ENCODE data around the gene CCDC6. TPM values are rescaled to one million over a fixed set of nuclear protein-coding genes. Genes with fewer than 3 reads are reported as not detected.

Gene CCDC6
- total RNA-seq, 2 experiments from 2014 or later: 16.8 to 34.4 TPM

DNA sequence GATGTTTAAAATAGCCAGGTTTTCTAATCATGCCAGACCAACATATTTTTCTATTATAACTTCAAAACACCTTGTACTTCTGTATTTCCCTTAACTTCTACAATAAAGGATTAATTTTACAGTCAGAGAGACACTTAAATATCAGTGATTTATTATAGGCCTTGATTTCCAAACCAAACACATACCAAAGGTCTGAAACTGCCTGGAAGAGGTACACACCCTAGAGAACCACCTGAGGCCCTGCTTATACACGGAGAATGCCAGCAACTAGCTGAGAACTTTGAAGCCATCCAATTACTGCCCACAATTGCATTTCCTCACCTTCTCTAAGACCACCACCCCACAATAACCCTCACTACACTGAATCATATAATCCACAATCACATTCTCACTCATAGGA lies 4.9 kb downstream of the CCDC6 start:
- Mint-ChIP-seq H3K9me3 (ENCODE audit: low read depth) (no peaks in the 10 kb centered on the region), H3K27me3 (no peaks in the 10 kb centered on the region), H3K4me1 (peaks cover 47% of the 10 kb centered on the region), H3K36me3 (peaks cover 16% of the 10 kb centered on the region), H3K27ac (no peak overlapping the region), H3K4me3 (no peak overlapping the region)
- no peak for DNase-seq
- ATAC-seq: no peak
- CTCF ChIA-PET: interaction anchor here (2.2 kb wide), 1 partner anchor 36 kb away, joined by 8 read pairs; no protein-coding TSS in a partner anchor

- DNase-seq: no peak
- CTCF ChIA-PET: no interaction called here
- no peak overlapping the region for H3K27ac Mint-ChIP-seq
- peaks cover 16% of the 10 kb centered on the region for H3K36me3 Mint-ChIP-seq
- H3K4me1 Mint-ChIP-seq: peaks cover 44% of the 10 kb centered on the region
- no peak for ATAC-seq
- H3K9me3 Mint-ChIP-seq (ENCODE audit: low read depth): no peaks in the 10 kb centered on the region
- H3K27me3 Mint-ChIP-seq: no peaks in the 10 kb centered on the region
- H3K4me3 Mint-ChIP-seq: no peak overlapping the region
Observed at GRCh38 chr10:59900048-59900727, 6.2 kb downstream of the CCDC6 start.

GRCh38 chr10:59898125-59898835 lies 8.1 kb downstream of the CCDC6 start:
- peaks cover 35% of the 10 kb centered on the region for H3K4me1 Mint-ChIP-seq
- CTCF ChIA-PET: no interaction called here

GRCh38 chr10:59896191-59896590 lies 10.2 kb downstream of the CCDC6 start:
- CTCF ChIA-PET: interaction anchor here (2.3 kb wide), 1 partner anchor 10 kb away, joined by 7 read pairs; the partner anchor contains the start of gene CCDC6

More at GRCh38 chr10:59898125-59898835, 8.1 kb downstream of the CCDC6 start:
- ATAC-seq (no peak), DNase-seq (no peak)
- H3K27me3 Mint-ChIP-seq: no peaks in the 10 kb centered on the region
- H3K27ac Mint-ChIP-seq: no peak overlapping the region
- H3K4me3 Mint-ChIP-seq: no peak overlapping the region
- peaks cover 12% of the 10 kb centered on the region for H3K36me3 Mint-ChIP-seq
- H3K9me3 Mint-ChIP-seq (ENCODE audit: low read depth): no peaks in the 10 kb centered on the region

DNA sequence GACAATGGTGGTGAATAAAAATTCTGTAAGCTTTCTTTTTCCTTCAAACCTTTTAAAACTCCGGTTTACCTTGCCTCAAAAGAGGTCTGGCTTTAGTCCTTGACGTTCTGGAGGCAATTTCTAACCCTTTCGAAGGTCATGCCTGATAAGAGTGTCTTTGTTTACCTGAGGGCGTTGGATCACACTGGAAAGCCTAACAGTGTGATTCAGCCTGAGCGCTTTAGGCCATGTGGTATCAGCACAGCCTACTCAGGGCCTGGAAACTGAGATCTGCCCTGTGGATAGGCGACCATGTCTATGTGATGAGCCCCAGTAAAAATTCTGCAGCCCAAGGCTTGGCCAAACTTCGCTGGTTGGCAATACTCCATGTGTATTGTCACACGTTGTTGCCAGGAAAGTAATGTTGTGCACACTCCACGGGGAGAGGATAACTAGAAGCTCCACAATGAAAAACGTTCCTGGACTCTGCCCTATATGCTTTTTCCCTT lies 10.7 kb downstream of the CCDC6 start:
- DNase-seq (no peak), ATAC-seq (no peak)
- CTCF ChIA-PET: interaction anchor here (1.2 to 2.3 kb wide), 2 partner anchors 9 to 11 kb away, joined by 4 to 7 read pairs; partner anchors contain the start of gene CCDC6
- peaks cover 1% of the 10 kb centered on the region for H3K36me3 Mint-ChIP-seq
- H3K4me3 Mint-ChIP-seq: no peak overlapping the region
- no peak overlapping the region for H3K27ac Mint-ChIP-seq
- no peaks in the 10 kb centered on the region for H3K27me3 Mint-ChIP-seq
- H3K4me1 Mint-ChIP-seq: peaks cover 39% of the 10 kb centered on the region
- H3K9me3 Mint-ChIP-seq (ENCODE audit: low read depth): no peaks in the 10 kb centered on the region

More at GRCh38 chr10:59896191-59896590, 10.2 kb downstream of the CCDC6 start:
- H3K36me3 Mint-ChIP-seq: peaks cover 2% of the 10 kb centered on the region
- no peaks in the 10 kb centered on the region for H3K9me3 Mint-ChIP-seq (ENCODE audit: low read depth)
- no peak overlapping the region for H3K27ac Mint-ChIP-seq
- H3K4me3 Mint-ChIP-seq: no peak overlapping the region
- peaks cover 39% of the 10 kb centered on the region for H3K4me1 Mint-ChIP-seq
- DNase-seq: no peak
- H3K27me3 Mint-ChIP-seq: no peaks in the 10 kb centered on the region
- ATAC-seq: no peak

DNA sequence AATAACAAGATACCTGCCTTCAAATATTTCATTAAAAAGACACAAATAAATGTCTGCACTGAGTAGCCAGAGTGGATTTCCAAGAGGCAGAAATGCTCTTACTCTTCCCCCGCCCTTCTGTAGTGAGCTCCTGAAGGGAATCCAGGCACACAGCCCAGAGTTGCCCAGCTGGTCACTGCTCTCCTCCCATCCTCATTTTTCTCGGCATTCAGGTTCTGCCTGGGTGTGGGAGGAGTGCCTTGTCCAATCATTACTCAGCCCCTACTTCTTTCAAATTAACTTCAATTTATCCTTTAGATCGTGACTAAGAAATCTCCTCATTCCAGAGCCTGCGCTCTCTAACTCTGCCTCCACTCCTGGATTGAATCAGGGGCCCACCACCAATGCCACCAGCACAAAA lies 12.2 kb downstream of the CCDC6 start:
- Mint-ChIP-seq H3K9me3 (ENCODE audit: low read depth) (no peaks in the 10 kb centered on the region), H3K36me3 (peaks cover 9% of the 10 kb centered on the region), H3K27me3 (no peaks in the 10 kb centered on the region), H3K4me1 (peaks cover 30% of the 10 kb centered on the region), H3K27ac (no peak overlapping the region), H3K4me3 (no peak overlapping the region)
- CTCF ChIA-PET: no interaction called here
- DNase-seq (no peak), ATAC-seq (no peak)

DNA sequence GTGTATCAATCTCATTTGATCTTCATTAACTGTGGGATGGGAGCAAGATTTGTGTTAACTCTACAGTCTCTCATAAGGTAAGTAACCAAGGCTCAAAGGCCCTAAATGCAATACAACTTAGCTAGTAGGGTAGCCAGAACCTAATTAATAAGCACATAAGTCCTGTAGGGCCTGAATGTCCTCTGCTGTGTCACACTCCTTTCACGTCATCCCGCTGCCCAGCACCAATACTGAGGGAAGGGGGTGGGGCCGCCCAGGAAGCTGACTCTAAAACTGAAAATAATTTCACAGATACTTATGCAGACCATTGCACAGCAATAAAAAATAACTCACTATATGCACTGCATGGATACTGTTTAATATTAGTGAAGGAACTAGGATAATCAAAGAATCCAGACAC lies 13.7 kb downstream of the CCDC6 start:
- Mint-ChIP-seq H3K36me3 (peaks cover 8% of the 10 kb centered on the region), H3K4me3 (no peak overlapping the region), H3K27ac (no peak overlapping the region), H3K27me3 (no peaks in the 10 kb centered on the region), H3K4me1 (peaks cover 39% of the 10 kb centered on the region), H3K9me3 (ENCODE audit: low read depth) (no peaks in the 10 kb centered on the region)
- CTCF ChIA-PET: interaction anchor here (0.9 to 1.8 kb wide), 3 partner anchors 13 to 181 kb away, joined by 3 to 4 read pairs (median 3); partner anchors contain the start of gene CCDC6
- ATAC-seq (no peak), DNase-seq (no peak)

GRCh38 chr10:59891936-59892335 lies 14.4 kb downstream of the CCDC6 start:
- no peak overlapping the region for H3K4me3 Mint-ChIP-seq
- H3K9me3 Mint-ChIP-seq (ENCODE audit: low read depth): no peaks in the 10 kb centered on the region
- H3K4me1 Mint-ChIP-seq: peaks cover 44% of the 10 kb centered on the region
- H3K27me3 Mint-ChIP-seq: no peaks in the 10 kb centered on the region
- no peak overlapping the region for H3K27ac Mint-ChIP-seq
- CTCF ChIA-PET: interaction anchor here (0.9 to 1.8 kb wide), 3 partner anchors 14 to 180 kb away, joined by 3 to 4 read pairs (median 3); partner anchors contain the start of gene CCDC6
- H3K36me3 Mint-ChIP-seq: peaks cover 8% of the 10 kb centered on the region
- ATAC-seq: no peak
- no peak for DNase-seq

GRCh38 chr10:59891349-59891748 lies 15.0 kb downstream of the CCDC6 start:
- no peak for ATAC-seq
- DNase-seq: no peak
- H3K4me3 Mint-ChIP-seq: no peak overlapping the region
- H3K36me3 Mint-ChIP-seq: peaks cover 8% of the 10 kb centered on the region
- no peaks in the 10 kb centered on the region for H3K9me3 Mint-ChIP-seq (ENCODE audit: low read depth)
- H3K27me3 Mint-ChIP-seq: no peaks in the 10 kb centered on the region
- CTCF ChIA-PET: interaction anchor here (1.1 kb wide), 1 partner anchor 15 kb away, joined by 3 read pairs; the partner anchor contains the start of gene CCDC6
- no peak overlapping the region for H3K27ac Mint-ChIP-seq
- peaks cover 50% of the 10 kb centered on the region for H3K4me1 Mint-ChIP-seq

DNA sequence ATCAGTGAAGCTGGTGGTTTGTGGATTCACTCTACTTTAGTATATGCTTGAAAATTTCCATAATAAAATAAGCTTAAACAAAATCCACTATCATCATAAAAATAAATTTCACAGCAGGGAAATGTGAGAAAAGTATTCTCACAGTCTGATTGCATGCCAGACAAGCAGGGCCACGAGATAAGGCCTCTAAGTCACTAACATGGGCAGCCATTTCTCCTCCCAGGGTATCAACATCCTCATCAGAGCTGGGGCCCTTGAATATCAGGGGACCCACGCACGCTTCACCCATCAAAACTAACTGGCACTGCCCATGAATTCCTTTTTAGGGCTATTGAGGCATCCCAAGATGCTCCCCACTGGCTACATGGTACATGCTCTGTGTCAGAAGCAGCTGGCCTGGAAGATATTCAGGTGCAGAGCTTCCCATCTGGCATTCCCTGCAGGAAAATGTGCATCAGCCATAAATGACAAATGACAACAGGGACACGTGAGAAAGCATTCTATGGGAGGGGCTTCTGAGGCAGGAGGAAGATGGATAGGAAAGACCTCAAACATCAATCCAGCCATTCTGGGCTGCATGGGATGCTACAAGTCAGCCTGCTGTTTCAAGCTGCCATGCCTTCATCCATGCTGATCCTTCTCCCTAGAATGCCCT lies 17.4 kb downstream of the CCDC6 start:
- CTCF ChIA-PET: interaction anchor here (0.5 to 3.3 kb wide), 4 partner anchors 9 to 263 kb away, joined by 3 to 19 read pairs (median 4); partner anchors contain the start of gene CCDC6
- H3K27me3 Mint-ChIP-seq: no peaks in the 10 kb centered on the region
- H3K36me3 Mint-ChIP-seq: peaks cover 10% of the 10 kb centered on the region
- H3K4me1 Mint-ChIP-seq: peaks cover 70% of the 10 kb centered on the region
- ATAC-seq: no peak
- DNase-seq: no peak
- no peaks in the 10 kb centered on the region for H3K9me3 Mint-ChIP-seq (ENCODE audit: low read depth)
- no peak overlapping the region for H3K4me3 Mint-ChIP-seq
- no peak overlapping the region for H3K27ac Mint-ChIP-seq

- no peaks in the 10 kb centered on the region for H3K27me3 Mint-ChIP-seq
- peak overlapping the region; percentile 65 for H3K27ac Mint-ChIP-seq
- ATAC-seq: peak; percentile 49
- H3K36me3 Mint-ChIP-seq: peaks cover 10% of the 10 kb centered on the region
- peak; percentile 53 for DNase-seq
- H3K4me1 Mint-ChIP-seq: peaks cover 70% of the 10 kb centered on the region
- H3K4me3 Mint-ChIP-seq: no peak overlapping the region
- no peaks in the 10 kb centered on the region for H3K9me3 Mint-ChIP-seq (ENCODE audit: low read depth)
- CTCF ChIA-PET: interaction anchor here (1.0 to 3.3 kb wide), 4 partner anchors 8 to 262 kb away, joined by 3 to 19 read pairs (median 4); partner anchors contain the start of gene CCDC6
Observed at GRCh38 chr10:59887972-59888640, 18.2 kb downstream of the CCDC6 start.

- Mint-ChIP-seq H3K4me3 (peak overlapping the region; percentile 6), H3K27ac (peak overlapping the region; percentile 61), H3K36me3 (peaks cover 10% of the 10 kb centered on the region), H3K27me3 (no peaks in the 10 kb centered on the region), H3K4me1 (peaks cover 67% of the 10 kb centered on the region), H3K9me3 (ENCODE audit: low read depth) (no peaks in the 10 kb centered on the region)
- CTCF ChIA-PET: interaction anchor here (1.0 to 3.3 kb wide), 3 partner anchors 20 to 261 kb away, joined by 3 to 19 read pairs (median 5); partner anchors contain the start of gene CCDC6
- ATAC-seq: peak; percentile 54
- DNase-seq: no peak
Observed at GRCh38 chr10:59887006-59887405, 19.4 kb downstream of the CCDC6 start.

All from activated CD8-positive, alpha-beta memory T cell treated with anti-CD3 and anti-CD28 coated beads, Interleukin-2, amount 10 ng/mL, durations not matched to agents 7 days and 5 days (primary cell).